ENCODE data around the gene STEAP3. TPM values are rescaled to one million over a fixed set of nuclear protein-coding genes. Genes with fewer than 3 reads are reported as not detected.
A peak's percentile ranks its signal among the peaks of the same experiment; 100 is the strongest.

Gene STEAP3
- total and polyA plus RNA-seq, 2 donors (not counting 3 experiments of a cell fraction or from before 2014, with no cell fraction given), result 8.6 to 17.4 TPM

- Histone ChIP-seq H3K4me1 (ENCODE audit: control insufficient read depth, extremely low read depth, insufficient read depth, low read length) (peaks cover 33% of the 10 kb centered on the region), H3K4me2 (ENCODE audit: insufficient read depth, low read length) (no peak overlapping the region), H3K27me3 (ENCODE audit: control insufficient read depth in 2 of 2, insufficient read depth in 2 of 2, low read length in 2 of 2) (no peaks in the 10 kb centered on the region), H3K79me2 (ENCODE audit: control insufficient read depth, insufficient read depth, low read length) (peaks cover 2% of the 10 kb centered on the region), H3K36me3 (ENCODE audit: control insufficient read depth in 2 of 2, extremely low read depth in 1 of 2, insufficient read depth in 2 of 2, low read length in 2 of 2) (no peaks in the 10 kb centered on the region), H3K9me1 (replicated peaks; ENCODE audit: control insufficient read depth, extremely low read depth, insufficient read depth, low read length) (no peaks in the 10 kb centered on the region), H4K20me1 (replicated peaks; ENCODE audit: control insufficient read depth, extremely low read depth, insufficient read depth, low read length) (no peaks in the 10 kb centered on the region), H3K9me3 (replicated peaks; ENCODE audit: control insufficient read depth, insufficient read depth, low read length) (no peaks in the 10 kb centered on the region), H3K27ac (ENCODE audit: insufficient read depth, low read depth, low read length) (no peak overlapping the region), H2AFZ (ENCODE audit: low read depth, low read length) (no peak overlapping the region), H3K9ac (replicated peaks; ENCODE audit: extremely low read depth, insufficient read depth, low read length) (no peak overlapping the region), H3K4me3 (replicated peaks in 1 of 3; ENCODE audit: insufficient read depth in 1 of 3, low read depth in 1 of 3, low read length in 3 of 3) (no peak overlapping the region)
- dilution Hi-C loops (cut with MboI; ENCODE audit: extremely low pct_ligation_motif_present, low sequenced_read_pairs) (no loop called here), intact Hi-C loops (cut with micrococcal nuclease) (loop anchor here (10.0 kb wide), 1 partner anchor 108 kb away; the partner anchor contains the start of genes C2orf76 and DBI)
- ChIA-PET CTCF (interaction anchor here (1.5 kb wide), 1 partner anchor 10 kb away, joined by 3 read pairs; no protein-coding TSS in a partner anchor), POLR2A (no interaction called here)
- FAIRE-seq (no peak), DNase-seq (ENCODE audit: low read depth, low spot score) (no peak)
- TF ChIP-seq POLR2AphosphoS5 (IDR thresholded peaks at IDR 0.05; ENCODE audit: insufficient read depth, low read depth, low read length) (no peak), JUN (IDR thresholded peaks at IDR 0.05; ENCODE audit: borderline replicate concordance, insufficient read depth, insufficient read length, low read depth) (no peak), EZH2 (IDR thresholded peaks at IDR 0.05; ENCODE audit: borderline replicate concordance, low read depth, low read length, severe bottlenecking) (no peak), CTCF (IDR thresholded peaks at IDR 0.05; ENCODE audit: extremely low read depth in 1 of 2, insufficient read depth in 1 of 2, low read depth in 1 of 2, low read length in 2 of 2) (no peak), POLR2A (IDR thresholded peaks at IDR 0.05; ENCODE audit: low read depth, low read length) (no peak)
- BruUV-seq (replicated peaks), result no TSS peak
These were observed 33.6 kb downstream of the STEAP3 start for GRCh38 chr2:119257198-119257597.

- peaks cover 15% of the 10 kb centered on the region for H3K4me1 ChIP-seq (ENCODE audit: control insufficient read depth, extremely low read depth, insufficient read depth, low read length)
- no peak overlapping the region for H3K4me2 ChIP-seq (ENCODE audit: insufficient read depth, low read length)
- CTCF ChIA-PET, result no interaction called here
- H3K4me3 ChIP-seq (replicated peaks in 1 of 3; ENCODE audit: insufficient read depth in 1 of 3, low read depth in 1 of 3, low read length in 3 of 3), result no peak overlapping the region
- no peaks in the 10 kb centered on the region for H3K9me3 ChIP-seq (replicated peaks; ENCODE audit: control insufficient read depth, insufficient read depth, low read length)
- TF ChIP-seq GATA2 (IDR thresholded peaks at IDR 0.05; ENCODE audit: insufficient read depth, insufficient read length, low read depth, low read length), result no peak
- TF ChIP-seq FOS (IDR thresholded peaks at IDR 0.05; ENCODE audit: borderline replicate concordance, insufficient read depth, low read length), result no peak
- TF ChIP-seq, protein P1, sequence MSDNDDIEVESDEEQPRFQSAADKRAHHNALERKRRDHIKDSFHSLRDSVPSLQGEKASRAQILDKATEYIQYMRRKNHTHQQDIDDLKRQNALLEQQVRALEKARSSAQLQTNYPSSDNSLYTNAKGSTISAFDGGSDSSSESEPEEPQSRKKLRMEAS (IDR thresholded peaks at IDR 0.05; ENCODE audit: insufficient read depth, insufficient read length), result no peak
- no peak for TF ChIP-seq JUN (IDR thresholded peaks at IDR 0.05; ENCODE audit: borderline replicate concordance, insufficient read depth, insufficient read length, low read depth)
- DNase-seq (ENCODE audit: low read depth, low spot score) (no peak), FAIRE-seq (peak; percentile 50)
- intact Hi-C loops (cut with micrococcal nuclease) (loop anchor here (10.0 kb wide), 1 partner anchor 105 kb away; the partner anchor contains the start of genes C2orf76 and DBI), dilution Hi-C loops (cut with MboI; ENCODE audit: extremely low pct_ligation_motif_present, low sequenced_read_pairs) (no loop called here)
- H3K36me3 ChIP-seq (ENCODE audit: control insufficient read depth in 2 of 2, extremely low read depth in 1 of 2, insufficient read depth in 2 of 2, low read length in 2 of 2), result no peaks in the 10 kb centered on the region
- H3K9ac ChIP-seq (replicated peaks; ENCODE audit: extremely low read depth, insufficient read depth, low read length), result no peak overlapping the region
- H3K79me2 ChIP-seq (ENCODE audit: control insufficient read depth, insufficient read depth, low read length), result no peaks in the 10 kb centered on the region
- H2AFZ ChIP-seq (ENCODE audit: low read depth, low read length), result no peak overlapping the region
- no TSS peak for BruUV-seq (replicated peaks)
- POLR2A ChIA-PET, result no interaction called here
- H4K20me1 ChIP-seq (replicated peaks; ENCODE audit: control insufficient read depth, extremely low read depth, insufficient read depth, low read length), result no peaks in the 10 kb centered on the region
- H3K9me1 ChIP-seq (replicated peaks; ENCODE audit: control insufficient read depth, extremely low read depth, insufficient read depth, low read length), result no peaks in the 10 kb centered on the region
- no peak overlapping the region for H3K27ac ChIP-seq (ENCODE audit: insufficient read depth, low read depth, low read length)
- H3K27me3 ChIP-seq (ENCODE audit: control insufficient read depth in 2 of 2, insufficient read depth in 2 of 2, low read length in 2 of 2), result no peaks in the 10 kb centered on the region
These were observed 35.7 kb downstream of the STEAP3 start for GRCh38 chr2:119259296-119259860.
